CD4-positive, alpha-beta T cell treated with Interleukin-10 for 1 hour (primary cell): ENCODE measurements around the gene CMTM2.
"Not testable (repeated sequence)": the region's sequence is repeated elsewhere in the genome, so short reads cannot be mapped to it uniquely, and the experiment has no call there.

Source experiments
- DNase-seq: peaks from one replicate; pipeline ENCODE4 v3.0.0-alpha.2; 2020

The CMTM2 gene

GRCh38 chr16:66610111-66610820 lies 31.0 kb downstream of the CMTM2 start:
- DNase-seq = no peak

DNA sequence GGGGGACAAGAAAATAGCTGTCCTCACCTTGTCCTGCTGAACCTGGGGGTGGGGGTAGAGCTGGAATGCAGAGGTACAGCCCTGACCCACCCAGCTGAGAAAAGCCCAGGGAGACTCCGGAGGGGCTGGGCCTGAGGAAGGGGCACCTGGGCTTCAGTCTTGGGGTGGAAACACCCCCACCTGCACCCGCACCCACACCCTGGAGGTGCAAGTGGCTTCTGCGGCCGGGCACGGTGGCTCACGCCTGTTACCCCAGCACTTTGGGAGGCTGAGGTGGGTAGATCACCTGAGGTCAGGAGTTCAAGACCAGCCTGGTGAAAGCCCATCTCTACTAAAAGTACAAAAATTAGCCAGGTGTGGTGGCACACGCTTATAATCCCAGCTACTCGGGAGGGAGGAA lies 32.6 kb downstream of the CMTM2 start:
- DNase-seq = not testable (repeated sequence)

DNA sequence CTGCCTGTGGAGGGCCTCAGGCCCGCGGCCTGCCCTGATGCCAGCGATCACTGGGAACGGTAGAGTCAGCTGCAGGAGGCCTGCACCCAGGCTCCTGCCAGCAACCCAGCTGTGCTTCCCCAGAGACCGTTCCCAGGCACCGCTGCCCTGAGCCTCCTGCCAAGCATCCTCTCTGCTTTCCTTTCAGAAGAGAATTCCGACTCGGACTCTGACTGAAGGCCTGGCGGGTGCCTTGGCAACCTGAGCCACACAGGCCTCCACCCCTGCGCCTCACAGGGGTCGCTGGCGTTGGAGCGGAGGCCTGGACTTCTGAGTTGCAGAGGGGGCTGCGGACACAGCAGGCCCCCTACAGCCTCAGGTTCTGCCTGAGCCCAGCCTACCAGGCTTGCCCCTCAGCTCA lies 33.2 kb downstream of the CMTM2 start:
- DNase-seq = no peak

DNA sequence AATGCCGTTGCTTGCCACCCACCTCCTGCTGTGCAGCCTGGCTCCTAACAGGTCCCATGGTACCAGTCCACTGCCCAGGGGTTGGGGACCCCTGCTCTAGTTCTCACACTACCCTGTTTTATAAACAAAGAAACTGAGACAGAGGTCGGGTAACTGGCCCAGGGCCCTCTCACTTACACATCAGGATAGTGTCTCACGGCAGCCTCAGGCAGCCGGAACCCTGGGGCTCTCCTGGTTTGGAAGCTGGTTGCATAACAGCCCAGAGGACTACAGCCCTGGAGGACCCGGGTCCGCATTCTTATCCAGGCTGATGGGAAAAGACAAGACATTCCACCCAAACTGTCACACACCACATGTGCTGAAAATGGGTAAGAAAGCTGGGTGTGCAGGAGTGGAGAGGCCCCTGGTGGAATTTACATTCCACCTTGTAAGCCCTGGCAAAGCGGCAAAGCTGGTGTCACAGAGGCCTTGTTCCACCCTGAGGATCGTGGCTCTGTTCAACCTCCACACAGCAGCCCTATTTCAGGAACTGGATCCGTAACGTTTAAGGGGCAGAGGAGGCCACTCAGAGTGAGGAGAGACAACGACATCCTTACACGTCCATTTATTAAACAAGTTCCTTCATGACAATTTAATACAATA lies 35.0 kb downstream of the CMTM2 start:
- no peak for DNase-seq

DNA sequence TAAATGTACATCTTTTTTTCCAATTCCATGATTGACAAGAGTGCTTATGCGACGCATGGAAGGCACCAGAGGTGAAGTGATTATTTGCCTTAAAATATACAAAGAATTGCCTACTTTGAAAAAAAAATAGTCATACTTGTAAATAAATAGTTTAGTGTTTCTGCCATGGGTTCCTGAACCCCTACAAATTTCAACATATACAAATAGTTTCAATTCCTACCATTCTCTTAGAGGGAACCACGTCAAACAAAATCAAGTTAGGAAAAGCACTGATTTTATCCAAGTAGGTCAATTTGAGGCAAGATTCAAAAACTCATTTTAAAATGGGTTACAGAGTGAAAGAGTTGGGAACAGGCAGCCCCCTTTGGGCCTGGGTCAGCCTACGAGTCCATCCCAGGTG lies 36.9 kb downstream of the CMTM2 start:
- DNase-seq = no peak

DNA sequence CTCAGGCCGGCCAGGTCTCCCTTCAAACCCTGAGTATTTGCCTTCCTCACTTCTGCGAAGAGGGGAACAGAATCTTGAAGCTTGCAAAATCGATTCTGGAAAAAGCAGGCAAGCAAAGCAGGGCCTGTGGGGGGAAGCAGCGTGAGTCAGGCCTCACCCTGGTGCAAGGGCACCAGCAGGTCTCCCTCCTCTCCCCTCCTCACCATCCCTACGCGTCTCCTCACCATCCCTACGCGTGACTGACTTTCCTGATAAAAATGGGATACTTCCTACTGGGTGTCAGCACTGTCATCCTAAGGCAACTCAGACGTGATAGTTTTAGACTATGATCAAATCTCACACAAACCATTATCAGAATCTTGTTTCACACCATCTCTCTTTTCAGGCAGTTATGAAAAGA lies 37.3 kb downstream of the CMTM2 start:
- no peak for DNase-seq

- no peak for DNase-seq
Measured at GRCh38 chr16:66617010-66617434, 37.8 kb downstream of the CMTM2 start.

GRCh38 chr16:66617728-66618127 lies 38.5 kb downstream of the CMTM2 start:
- DNase-seq = no peak

GRCh38 chr16:66618588-66619375 lies 39.5 kb downstream of the CMTM2 start:
- no peak for DNase-seq

DNA sequence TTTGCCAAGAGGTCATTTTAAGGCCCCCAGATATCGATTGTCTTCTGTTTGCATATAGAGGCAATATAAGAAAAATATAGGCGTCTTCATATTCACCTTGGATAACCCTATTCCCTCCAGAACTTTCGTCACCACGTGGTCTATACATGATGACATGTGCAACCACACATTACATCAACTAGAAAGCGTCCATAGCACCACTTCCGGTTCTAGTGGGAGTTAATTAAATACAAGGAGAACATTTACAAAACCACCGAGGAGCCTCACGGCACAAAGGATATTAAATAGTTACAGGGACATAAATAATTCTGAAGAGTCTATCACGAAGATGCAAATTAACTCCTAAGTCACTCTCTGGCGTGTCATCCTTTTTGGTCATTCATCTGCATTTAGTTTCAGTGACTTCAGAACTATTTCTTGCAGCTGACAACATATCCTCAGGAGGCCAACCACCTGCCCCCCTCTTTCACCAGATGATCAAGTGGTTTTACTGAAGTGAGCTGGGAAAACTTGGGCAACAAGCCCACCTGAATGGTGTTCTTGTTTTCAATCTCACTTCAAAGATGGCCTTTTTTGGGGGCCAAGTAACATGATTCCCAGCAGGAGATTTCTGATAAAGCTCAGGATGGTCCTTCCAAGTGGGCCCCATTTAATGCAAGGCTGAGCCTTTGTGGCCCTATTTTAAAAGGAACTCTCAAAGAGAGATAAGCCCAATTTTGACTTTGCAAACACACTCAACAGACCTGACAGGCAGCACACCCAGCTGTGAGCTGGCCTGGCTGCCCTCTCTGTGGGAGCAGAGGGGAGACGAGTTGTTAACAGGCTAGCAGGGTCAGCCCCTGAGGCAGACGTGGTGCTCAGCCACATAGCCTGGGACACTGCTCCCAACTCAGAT lies 40.5 kb downstream of the CMTM2 start:
- no peak for DNase-seq

DNA sequence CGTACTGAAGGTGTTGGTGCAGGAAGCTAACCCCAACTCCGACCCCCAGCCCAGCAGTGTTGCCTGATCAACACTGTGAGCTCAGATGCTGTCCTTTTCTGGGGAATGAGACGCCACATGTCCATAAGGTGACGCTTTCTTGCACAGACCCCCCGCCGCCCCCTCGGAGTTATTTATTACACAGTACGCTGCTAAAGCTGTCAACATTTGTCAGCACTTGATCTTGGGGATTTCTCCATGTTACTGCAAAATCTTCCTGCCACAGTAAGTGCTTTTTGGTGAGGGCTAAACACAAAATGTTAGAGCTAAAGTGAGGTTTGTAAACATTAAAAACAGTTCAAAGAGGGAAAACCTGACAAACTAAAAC lies 41.1 kb downstream of the CMTM2 start:
- DNase-seq = no peak

GRCh38 chr16:66621973-66622372 lies 42.7 kb downstream of the CMTM2 start:
- no peak for DNase-seq

DNA sequence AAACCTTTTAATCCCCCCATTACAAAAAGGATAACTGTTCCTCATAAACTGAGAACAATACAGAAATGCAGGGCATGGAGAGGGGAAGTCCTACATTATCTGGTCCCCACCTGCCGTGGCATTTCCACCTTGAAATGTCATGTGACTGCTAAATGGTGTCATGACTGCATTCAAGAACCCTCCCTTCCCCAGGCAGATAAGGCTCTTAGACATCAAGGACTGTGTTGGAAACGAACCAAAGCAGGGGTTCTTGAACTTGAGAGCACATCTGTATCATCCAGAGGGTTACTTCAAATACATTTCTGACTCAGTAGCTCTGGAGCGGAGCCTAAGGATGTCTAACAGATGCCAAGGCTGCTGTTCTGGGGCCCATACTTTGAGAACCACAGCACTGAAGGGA lies 43.6 kb downstream of the CMTM2 start:
- DNase-seq = no peak

DNA sequence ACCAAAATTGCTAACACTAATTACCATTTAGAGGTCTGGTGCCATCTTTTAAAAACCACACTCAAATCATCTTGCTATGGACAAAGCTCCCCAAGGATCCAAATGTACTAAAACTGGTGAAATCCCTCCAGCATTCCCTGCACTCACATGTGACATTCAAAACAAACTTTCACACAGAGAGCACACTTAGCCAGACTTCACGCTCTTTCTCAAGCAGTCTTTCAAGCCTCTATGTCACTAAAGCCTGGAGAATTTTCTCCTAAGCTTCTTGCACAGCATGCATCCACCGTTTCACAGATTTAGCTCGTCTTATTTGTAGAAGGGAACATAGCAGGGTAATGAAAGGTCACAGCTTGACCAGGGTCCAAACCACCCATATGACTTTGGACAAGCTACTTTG lies 44.5 kb downstream of the CMTM2 start:
- DNase-seq = no peak

DNA sequence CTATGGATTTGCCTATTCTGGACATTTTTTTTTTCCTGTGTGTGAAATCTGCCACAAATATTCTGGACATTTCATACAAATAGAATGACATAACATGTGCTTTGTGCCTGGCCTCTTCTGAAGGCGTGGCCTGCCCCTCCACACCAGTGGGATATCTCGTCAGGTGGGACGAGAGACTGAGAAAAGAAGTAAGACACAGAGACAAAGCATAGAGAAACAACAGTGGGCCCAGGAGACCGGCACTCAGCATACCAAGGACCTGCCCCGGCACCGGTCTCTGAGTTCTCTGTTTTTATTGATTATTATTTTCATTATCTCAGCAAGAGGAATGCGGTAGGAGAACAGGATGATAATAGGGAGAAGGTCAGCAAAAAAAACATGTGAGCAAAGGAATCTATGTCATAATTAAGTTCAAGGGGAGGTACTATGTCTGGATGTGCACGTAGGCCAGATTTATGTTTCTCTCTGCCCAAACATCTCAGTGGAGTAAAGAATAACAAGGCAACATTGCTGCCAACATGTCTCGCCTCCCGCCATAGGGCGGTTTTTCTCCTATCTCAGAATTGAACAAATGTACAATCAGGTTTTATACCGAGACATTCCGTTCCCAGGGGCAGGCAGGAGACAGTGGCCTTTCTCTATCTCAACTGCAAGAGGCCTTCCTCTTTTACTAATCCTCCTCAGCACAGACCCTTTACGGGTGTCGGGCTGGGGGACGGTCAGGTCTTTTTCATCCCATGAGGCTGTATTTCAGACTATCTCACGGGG lies 48.5 kb downstream of the CMTM2 start:
- DNase-seq = not testable (repeated sequence)

GRCh38 chr16:66629856-66630255 lies 50.6 kb downstream of the CMTM2 start:
- DNase-seq = no peak

- not testable (repeated sequence) for DNase-seq
Measured at GRCh38 chr16:66630561-66631260, 51.4 kb downstream of the CMTM2 start.

GRCh38 chr16:66631558-66631957 lies 52.3 kb downstream of the CMTM2 start:
- not testable (repeated sequence) for DNase-seq

DNA sequence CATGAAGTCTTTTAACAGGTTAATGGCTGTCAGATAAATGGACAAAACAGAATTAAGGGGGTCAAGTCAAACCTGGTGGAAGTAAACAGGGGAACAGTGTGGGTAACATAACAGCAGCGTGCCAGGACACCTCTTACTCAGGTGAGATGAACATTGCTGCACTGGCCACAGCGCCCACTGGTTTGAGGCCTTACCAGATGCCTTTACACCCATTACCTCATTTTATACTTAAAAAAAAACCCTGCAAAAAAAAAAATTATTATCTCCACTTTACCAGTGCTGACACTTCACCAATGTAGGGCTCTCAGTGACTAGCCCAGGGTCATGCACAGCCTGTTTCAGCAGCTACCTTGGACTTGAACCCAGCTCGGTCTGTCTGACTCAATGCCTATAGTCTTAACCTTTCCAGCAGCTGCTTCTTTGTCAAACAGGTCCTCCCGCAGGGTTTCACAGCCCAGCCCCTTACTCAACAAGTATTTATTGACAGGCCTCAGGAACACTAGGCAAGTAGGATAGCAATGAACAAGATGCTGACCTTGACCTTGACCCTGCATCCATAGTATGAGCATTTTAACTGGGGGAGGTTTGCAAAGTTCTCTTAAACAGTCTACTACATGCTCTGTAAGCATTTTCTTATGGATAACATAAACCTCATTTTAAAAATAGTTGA lies 55.4 kb downstream of the CMTM2 start:
- no peak for DNase-seq

- no peak for DNase-seq
Measured at GRCh38 chr16:66635406-66635805, 56.1 kb downstream of the CMTM2 start.

DNA sequence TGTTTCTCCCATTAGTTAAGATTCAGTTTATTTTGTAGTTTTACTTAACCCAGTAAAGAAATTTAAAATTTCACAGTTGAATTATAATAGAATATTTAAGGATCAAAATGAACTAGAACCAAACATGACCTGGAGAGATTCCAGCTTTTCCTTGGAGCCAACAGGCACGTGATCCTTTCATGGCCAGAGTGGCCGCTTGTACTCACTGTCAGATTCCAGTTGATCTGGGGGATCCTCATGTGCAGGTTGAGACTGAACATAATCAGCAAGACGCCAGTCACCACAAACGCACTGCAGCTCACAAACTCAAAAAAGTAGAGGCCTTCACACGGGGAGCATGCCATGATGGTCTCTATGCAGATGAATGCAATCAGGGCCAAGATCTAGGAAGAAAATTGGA lies 56.9 kb downstream of the CMTM2 start:
- no peak for DNase-seq
